HS-5 (cell line): ENCODE results near the gene EGR4.
"Not testable (repeated sequence)": the region's sequence is repeated elsewhere in the genome, so short reads cannot be mapped to it uniquely, and the experiment has no call there.

ENCODE experiments used
- DNase-seq: peaks from one replicate; pipeline ENCODE4 v3.0.0-alpha.2; 2012; ENCODE audit warnings: low read depth

Gene EGR4

GRCh38 chr2:73263540-73264331 is 29.6 kb downstream of the EGR4 start:
- no peak for DNase-seq

GRCh38 chr2:73262691-73263429 is 30.5 kb downstream of the EGR4 start:
- DNase-seq = not testable (repeated sequence)

- DNase-seq = no peak
Observed at GRCh38 chr2:73262108-73262651, 31.2 kb downstream of the EGR4 start.

- no peak for DNase-seq
Observed at GRCh38 chr2:73260338-73260984, 32.9 kb downstream of the EGR4 start.

GRCh38 chr2:73259704-73260337 is 33.5 kb downstream of the EGR4 start:
- no peak for DNase-seq

- no peak for DNase-seq
Observed at GRCh38 chr2:73259276-73259675, 34.1 kb downstream of the EGR4 start.

- DNase-seq = no peak
Observed at GRCh38 chr2:73258913-73259215, 34.5 kb downstream of the EGR4 start.

- no peak for DNase-seq
Observed at GRCh38 chr2:73258186-73258912, 35.0 kb downstream of the EGR4 start.

- no peak for DNase-seq
Observed at GRCh38 chr2:73257425-73258125, 35.8 kb downstream of the EGR4 start.

- DNase-seq = no peak
Observed at GRCh38 chr2:73257021-73257420, 36.3 kb downstream of the EGR4 start.

- DNase-seq = no peak
Observed at GRCh38 chr2:73256618-73256922, 36.8 kb downstream of the EGR4 start.

GRCh38 chr2:73255907-73256617 is 37.3 kb downstream of the EGR4 start:
- DNase-seq = no peak

- no peak for DNase-seq
Observed at GRCh38 chr2:73255007-73255644, 38.2 kb downstream of the EGR4 start.

- DNase-seq = no peak
Observed at GRCh38 chr2:73254343-73255006, 38.9 kb downstream of the EGR4 start.

- no peak for DNase-seq
Observed at GRCh38 chr2:73253901-73254300, 39.4 kb downstream of the EGR4 start.

GRCh38 chr2:73253400-73253799 is 39.9 kb downstream of the EGR4 start:
- DNase-seq = no peak

GRCh38 chr2:73252238-73253027 is 40.9 kb downstream of the EGR4 start:
- DNase-seq = no peak
